Suprapubic skin (tissue), 3 donors: ENCODE measurements around the gene ISOC1.

Experiments used
- EP300 ChIP-seq: sonication (generic); formaldehyde crosslinking; IDR thresholded peaks from one replicate; pipeline ENCODE4 v1.6.1; 2017; ENCODE audit warnings: antibody characterized with exemption
- TF ChIP-seq, protein P1 (sequence below), 2 donors: fragments of 200-600 bp in 1 of 2; fragments of 450-650 bp in 1 of 2; sonication (generic) in 1 of 2; IDR thresholded peaks; one replicate each; pipeline ENCODE4 v1.5.1; 2016 to 2019; ENCODE audit warnings: antibody characterized with exemption in 2 of 2, mild to moderate bottlenecking in 1 of 2, moderate library complexity in 1 of 2

DNA sequence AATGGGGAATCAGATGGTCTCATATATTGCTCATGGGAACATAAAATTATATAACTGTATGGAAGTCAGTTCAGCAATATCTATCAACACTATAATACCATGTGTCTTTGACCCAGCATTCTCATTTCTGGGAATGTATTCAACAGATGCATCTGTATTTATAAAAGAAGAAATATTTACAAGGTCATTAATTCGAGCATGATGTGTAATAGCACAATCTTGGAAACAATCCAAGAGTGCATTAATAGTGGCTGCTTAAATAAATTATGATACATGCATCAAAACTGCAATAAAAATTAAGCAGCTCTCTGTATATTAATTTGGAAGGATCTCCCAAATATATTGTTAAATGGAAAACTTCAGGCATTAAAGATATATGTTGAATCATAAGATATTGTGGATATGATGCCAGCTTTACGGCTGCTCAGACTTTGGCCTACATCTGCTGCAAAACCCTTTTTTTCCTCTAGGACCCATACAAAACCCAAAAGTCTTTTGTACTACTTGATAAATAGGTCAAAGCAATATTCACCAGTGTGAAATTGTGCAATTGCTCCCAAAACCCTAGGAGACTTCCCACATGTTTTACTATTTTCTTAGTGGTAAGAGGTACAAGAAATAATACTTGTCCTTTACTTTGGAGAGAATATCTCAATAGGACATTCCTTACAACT, 45.3 kb upstream of the ISOC1 start:
- TF ChIP-seq, protein P1, sequence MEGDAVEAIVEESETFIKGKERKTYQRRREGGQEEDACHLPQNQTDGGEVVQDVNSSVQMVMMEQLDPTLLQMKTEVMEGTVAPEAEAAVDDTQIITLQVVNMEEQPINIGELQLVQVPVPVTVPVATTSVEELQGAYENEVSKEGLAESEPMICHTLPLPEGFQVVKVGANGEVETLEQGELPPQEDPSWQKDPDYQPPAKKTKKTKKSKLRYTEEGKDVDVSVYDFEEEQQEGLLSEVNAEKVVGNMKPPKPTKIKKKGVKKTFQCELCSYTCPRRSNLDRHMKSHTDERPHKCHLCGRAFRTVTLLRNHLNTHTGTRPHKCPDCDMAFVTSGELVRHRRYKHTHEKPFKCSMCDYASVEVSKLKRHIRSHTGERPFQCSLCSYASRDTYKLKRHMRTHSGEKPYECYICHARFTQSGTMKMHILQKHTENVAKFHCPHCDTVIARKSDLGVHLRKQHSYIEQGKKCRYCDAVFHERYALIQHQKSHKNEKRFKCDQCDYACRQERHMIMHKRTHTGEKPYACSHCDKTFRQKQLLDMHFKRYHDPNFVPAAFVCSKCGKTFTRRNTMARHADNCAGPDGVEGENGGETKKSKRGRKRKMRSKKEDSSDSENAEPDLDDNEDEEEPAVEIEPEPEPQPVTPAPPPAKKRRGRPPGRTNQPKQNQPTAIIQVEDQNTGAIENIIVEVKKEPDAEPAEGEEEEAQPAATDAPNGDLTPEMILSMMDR (IDR thresholded peaks at IDR 0.05) = no peak
- no peak for TF ChIP-seq EP300
